ENCODE results near the gene CDK16. TPM values are rescaled to one million over a fixed set of nuclear protein-coding genes. Genes with fewer than 3 reads are reported as not detected.

The CDK16 gene
- total and polyA plus RNA-seq, 2 of the 13 experiments (the other 11 are each of a cell fraction or from before 2014, with no cell fraction given): 64.5 to 225 TPM

DNA sequence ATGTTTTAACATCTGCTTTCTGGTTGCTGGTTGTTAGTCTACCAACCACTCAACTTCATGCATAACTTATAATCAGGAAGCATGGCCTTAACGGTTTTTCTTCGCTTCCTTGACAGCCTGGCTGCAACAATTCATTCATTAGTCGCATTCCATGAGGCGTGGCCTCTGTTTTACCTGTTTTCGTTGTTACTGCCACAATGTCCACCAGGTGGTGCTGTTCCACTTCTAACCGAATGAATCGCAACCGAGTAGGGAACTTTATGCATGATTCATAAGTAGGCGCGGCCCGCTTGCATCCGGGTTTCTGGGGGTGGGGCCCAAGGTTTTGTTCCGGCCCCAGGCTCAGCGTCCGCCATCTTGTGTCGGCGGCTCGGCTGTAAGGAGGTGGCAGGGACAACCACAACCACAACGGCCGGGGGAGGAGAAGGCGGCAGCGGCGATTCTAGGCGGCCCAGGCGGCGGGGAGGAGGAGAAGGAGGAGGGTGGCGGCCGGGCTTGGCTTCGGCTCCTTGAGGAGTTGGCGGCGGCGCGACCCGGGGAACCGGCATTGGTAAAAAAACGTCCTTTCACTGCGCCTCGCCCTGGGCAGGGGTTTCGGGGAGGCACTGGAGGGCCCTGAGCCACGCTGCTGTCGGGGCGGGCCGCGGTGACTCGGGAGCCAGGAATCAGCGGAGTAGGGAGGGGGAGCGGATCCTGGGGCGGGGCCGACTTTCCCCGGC, 24.8 kb upstream of the CDK16 start, which contains the start of gene UBA1 (continued):
- TF ChIP-seq, protein P1, sequence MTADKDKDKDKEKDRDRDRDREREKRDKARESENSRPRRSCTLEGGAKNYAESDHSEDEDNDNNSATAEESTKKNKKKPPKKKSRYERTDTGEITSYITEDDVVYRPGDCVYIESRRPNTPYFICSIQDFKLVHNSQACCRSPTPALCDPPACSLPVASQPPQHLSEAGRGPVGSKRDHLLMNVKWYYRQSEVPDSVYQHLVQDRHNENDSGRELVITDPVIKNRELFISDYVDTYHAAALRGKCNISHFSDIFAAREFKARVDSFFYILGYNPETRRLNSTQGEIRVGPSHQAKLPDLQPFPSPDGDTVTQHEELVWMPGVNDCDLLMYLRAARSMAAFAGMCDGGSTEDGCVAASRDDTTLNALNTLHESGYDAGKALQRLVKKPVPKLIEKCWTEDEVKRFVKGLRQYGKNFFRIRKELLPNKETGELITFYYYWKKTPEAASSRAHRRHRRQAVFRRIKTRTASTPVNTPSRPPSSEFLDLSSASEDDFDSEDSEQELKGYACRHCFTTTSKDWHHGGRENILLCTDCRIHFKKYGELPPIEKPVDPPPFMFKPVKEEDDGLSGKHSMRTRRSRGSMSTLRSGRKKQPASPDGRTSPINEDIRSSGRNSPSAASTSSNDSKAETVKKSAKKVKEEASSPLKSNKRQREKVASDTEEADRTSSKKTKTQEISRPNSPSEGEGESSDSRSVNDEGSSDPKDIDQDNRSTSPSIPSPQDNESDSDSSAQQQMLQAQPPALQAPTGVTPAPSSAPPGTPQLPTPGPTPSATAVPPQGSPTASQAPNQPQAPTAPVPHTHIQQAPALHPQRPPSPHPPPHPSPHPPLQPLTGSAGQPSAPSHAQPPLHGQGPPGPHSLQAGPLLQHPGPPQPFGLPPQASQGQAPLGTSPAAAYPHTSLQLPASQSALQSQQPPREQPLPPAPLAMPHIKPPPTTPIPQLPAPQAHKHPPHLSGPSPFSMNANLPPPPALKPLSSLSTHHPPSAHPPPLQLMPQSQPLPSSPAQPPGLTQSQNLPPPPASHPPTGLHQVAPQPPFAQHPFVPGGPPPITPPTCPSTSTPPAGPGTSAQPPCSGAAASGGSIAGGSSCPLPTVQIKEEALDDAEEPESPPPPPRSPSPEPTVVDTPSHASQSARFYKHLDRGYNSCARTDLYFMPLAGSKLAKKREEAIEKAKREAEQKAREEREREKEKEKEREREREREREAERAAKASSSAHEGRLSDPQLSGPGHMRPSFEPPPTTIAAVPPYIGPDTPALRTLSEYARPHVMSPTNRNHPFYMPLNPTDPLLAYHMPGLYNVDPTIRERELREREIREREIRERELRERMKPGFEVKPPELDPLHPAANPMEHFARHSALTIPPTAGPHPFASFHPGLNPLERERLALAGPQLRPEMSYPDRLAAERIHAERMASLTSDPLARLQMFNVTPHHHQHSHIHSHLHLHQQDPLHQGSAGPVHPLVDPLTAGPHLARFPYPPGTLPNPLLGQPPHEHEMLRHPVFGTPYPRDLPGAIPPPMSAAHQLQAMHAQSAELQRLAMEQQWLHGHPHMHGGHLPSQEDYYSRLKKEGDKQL (CRISPR knock-in tag; IDR thresholded peaks at IDR 0.05; ENCODE audit: low read depth): no peak
- TF ChIP-seq, protein P2, sequence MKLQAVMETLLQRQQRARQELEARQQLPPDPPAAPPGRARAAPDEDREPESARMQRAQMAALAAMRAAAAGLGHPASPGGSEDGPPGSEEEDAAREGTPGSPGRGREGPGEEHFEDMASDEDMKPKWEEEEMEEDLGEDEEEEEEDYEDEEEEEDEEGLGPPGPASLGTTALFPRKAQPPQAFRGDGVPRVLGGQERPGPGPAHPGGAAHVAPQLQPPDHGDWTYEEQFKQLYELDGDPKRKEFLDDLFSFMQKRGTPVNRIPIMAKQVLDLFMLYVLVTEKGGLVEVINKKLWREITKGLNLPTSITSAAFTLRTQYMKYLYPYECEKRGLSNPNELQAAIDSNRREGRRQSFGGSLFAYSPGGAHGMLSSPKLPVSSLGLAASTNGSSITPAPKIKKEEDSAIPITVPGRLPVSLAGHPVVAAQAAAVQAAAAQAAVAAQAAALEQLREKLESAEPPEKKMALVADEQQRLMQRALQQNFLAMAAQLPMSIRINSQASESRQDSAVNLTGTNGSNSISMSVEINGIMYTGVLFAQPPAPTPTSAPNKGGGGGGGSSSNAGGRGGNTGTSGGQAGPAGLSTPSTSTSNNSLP (IDR thresholded peaks at IDR 0.05; ENCODE audit: low read depth, low read length): no peak
- TF ChIP-seq, protein P3, sequence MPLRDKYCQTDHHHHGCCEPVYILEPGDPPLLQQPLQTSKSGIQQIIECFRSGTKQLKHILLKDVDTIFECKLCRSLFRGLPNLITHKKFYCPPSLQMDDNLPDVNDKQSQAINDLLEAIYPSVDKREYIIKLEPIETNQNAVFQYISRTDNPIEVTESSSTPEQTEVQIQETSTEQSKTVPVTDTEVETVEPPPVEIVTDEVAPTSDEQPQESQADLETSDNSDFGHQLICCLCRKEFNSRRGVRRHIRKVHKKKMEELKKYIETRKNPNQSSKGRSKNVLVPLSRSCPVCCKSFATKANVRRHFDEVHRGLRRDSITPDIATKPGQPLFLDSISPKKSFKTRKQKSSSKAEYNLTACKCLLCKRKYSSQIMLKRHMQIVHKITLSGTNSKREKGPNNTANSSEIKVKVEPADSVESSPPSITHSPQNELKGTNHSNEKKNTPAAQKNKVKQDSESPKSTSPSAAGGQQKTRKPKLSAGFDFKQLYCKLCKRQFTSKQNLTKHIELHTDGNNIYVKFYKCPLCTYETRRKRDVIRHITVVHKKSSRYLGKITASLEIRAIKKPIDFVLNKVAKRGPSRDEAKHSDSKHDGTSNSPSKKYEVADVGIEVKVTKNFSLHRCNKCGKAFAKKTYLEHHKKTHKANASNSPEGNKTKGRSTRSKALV (CRISPR knock-in tag; IDR thresholded peaks at IDR 0.05): no peak
- TF ChIP-seq, protein P4, sequence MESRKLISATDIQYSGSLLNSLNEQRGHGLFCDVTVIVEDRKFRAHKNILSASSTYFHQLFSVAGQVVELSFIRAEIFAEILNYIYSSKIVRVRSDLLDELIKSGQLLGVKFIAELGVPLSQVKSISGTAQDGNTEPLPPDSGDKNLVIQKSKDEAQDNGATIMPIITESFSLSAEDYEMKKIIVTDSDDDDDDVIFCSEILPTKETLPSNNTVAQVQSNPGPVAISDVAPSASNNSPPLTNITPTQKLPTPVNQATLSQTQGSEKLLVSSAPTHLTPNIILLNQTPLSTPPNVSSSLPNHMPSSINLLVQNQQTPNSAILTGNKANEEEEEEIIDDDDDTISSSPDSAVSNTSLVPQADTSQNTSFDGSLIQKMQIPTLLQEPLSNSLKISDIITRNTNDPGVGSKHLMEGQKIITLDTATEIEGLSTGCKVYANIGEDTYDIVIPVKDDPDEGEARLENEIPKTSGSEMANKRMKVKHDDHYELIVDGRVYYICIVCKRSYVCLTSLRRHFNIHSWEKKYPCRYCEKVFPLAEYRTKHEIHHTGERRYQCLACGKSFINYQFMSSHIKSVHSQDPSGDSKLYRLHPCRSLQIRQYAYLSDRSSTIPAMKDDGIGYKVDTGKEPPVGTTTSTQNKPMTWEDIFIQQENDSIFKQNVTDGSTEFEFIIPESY (CRISPR knock-in tag; IDR thresholded peaks at IDR 0.05): 0 out of 2 replicates have a peak, but pooled peaks have one; percentile 34
- TF ChIP-seq NPAS2 (CRISPR knock-in tag; IDR thresholded peaks at IDR 0.05; ENCODE audit: borderline replicate concordance) (no peak), KLF12 (CRISPR knock-in tag; IDR thresholded peaks at IDR 0.05; ENCODE audit: borderline replicate concordance) (0 out of 2 replicates have a peak, but pooled peaks have one; percentile 7), CBX5 (CRISPR knock-in tag; IDR thresholded peaks at IDR 0.05; ENCODE audit: borderline replicate concordance) (no peak), FIP1L1 (IDR thresholded peaks at IDR 0.05; ENCODE audit: borderline replicate concordance, insufficient read depth, low read depth, low read length) (no peak), POLR2A (IDR thresholded peaks at IDR 0.05; ENCODE audit: insufficient read depth in 1 of 2, low read depth in 2 of 2, low read length in 2 of 2) (peak; percentile 68 to 88), ZEB1 (IDR thresholded peaks at IDR 0.05; ENCODE audit: insufficient replicate concordance, low read depth) (no peak), ZNF496 (CRISPR knock-in tag; IDR thresholded peaks at IDR 0.05; ENCODE audit: insufficient replicate concordance) (no peak), ZBTB1 (CRISPR knock-in tag; IDR thresholded peaks at IDR 0.05; ENCODE audit: borderline replicate concordance) (no peak), ZNF777 (CRISPR knock-in tag; IDR thresholded peaks at IDR 0.05) (peak; percentile 20; the same call in 1 of the 2 replicates)
- TF ChIP-seq, protein P5, sequence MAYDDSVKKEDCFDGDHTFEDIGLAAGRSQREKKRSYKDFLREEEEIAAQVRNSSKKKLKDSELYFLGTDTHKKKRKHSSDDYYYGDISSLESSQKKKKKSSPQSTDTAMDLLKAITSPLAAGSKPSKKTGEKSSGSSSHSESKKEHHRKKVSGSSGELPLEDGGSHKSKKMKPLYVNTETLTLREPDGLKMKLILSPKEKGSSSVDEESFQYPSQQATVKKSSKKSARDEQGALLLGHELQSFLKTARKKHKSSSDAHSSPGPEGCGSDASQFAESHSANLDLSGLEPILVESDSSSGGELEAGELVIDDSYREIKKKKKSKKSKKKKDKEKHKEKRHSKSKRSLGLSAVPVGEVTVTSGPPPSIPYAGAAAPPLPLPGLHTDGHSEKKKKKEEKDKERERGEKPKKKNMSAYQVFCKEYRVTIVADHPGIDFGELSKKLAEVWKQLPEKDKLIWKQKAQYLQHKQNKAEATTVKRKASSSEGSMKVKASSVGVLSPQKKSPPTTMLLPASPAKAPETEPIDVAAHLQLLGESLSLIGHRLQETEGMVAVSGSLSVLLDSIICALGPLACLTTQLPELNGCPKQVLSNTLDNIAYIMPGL (CRISPR knock-in tag; IDR thresholded peaks at IDR 0.05; ENCODE audit: borderline replicate concordance in 1 of 2, low read depth in 1 of 2): peak; percentile 75 to 81; a peak in 3 of 4 replicates

Data from HepG2 (cell line).